HEK293 (cell line): Measurements from ENCODE around the gene C1orf210.

Experiments used
- CTCF ChIA-PET: fragments of 350-600 bp; formaldehyde crosslinking; extraction: SDS; loops from one replicate; lab custom pipeline; 2021; ENCODE audit warnings: antibody characterized with exemption; lab: Yijun Ruan, JAX
- POLR2A ChIA-PET: fragments of 300-600 bp; formaldehyde crosslinking; extraction: SDS; loops from one replicate; lab custom pipeline; 2020; ENCODE audit warnings: antibody characterized with exemption, inconsistent platforms; lab: Yijun Ruan, JAX
- H3K27ac ChIP-seq: fragments of 200-500 bp; sonication (Bioruptor generic); 2 replicates; pipeline ENCODE4 v1.5.1; 2014; ENCODE audit warnings: low read depth, low read length, control low read depth, inconsistent platforms; ENCODE audit errors: extremely low read depth
- H3K36me3 ChIP-seq, 2 experiments: fragments of 200-500 bp in 1 of 2; sonication (Bioruptor generic) in 1 of 2; 1 replicate in 1 of 2; 2 replicates in 1 of 2; pipeline ENCODE4 v1.5.1; 2014 to 2017; ENCODE audit warnings: inconsistent platforms in 2 of 2, low read length in 2 of 2; ENCODE audit not compliant: control insufficient read depth in 2 of 2, insufficient read depth in 1 of 2
- H3K4me1 ChIP-seq: fragments of 200-500 bp; sonication (Bioruptor generic); 2 replicates; pipeline ENCODE4 v1.5.1; 2014; ENCODE audit warnings: mild to moderate bottlenecking, low read length, inconsistent platforms; ENCODE audit not compliant: control insufficient read depth, insufficient read depth
- H3K4me3 ChIP-seq: 2 replicates; pipeline ENCODE4 v1.5.1; 2011; ENCODE audit warnings: low read depth, mild to moderate bottlenecking, control low read depth, low read length, moderate library complexity
- H3K9me3 ChIP-seq: fragments of 200-500 bp; sonication (Bioruptor generic); 2 replicates; pipeline ENCODE4 v1.5.1; 2014; ENCODE audit warnings: low read depth, low read length, inconsistent platforms; ENCODE audit not compliant: control insufficient read depth, insufficient read depth
- FEZF1 ChIP-seq: fragments of 450-650 bp; formaldehyde crosslinking; IDR thresholded peaks from 2 replicates; pipeline ENCODE4 v1.5.1; 2016; ENCODE audit warnings: missing biosample characterization, missing genetic modification characterization
- GLI2 ChIP-seq: fragments of 450-650 bp; formaldehyde crosslinking; IDR thresholded peaks from 2 replicates; pipeline ENCODE4; 2017; ENCODE audit warnings: missing biosample characterization, missing genetic modification characterization, low read depth, borderline replicate concordance
- GLIS1 ChIP-seq: fragments of 450-650 bp; formaldehyde crosslinking; IDR thresholded peaks from 2 replicates; pipeline ENCODE4 v1.5.1; 2016; ENCODE audit warnings: missing biosample characterization, missing genetic modification characterization
- HOXA7 ChIP-seq: sonication (generic); formaldehyde crosslinking; IDR thresholded peaks from 2 replicates; pipeline ENCODE4 v1.8.1; 2022; ENCODE audit warnings: missing genetic modification reagents, borderline replicate concordance
- MYNN ChIP-seq: fragments of 450-650 bp; formaldehyde crosslinking; IDR thresholded peaks from 2 replicates; pipeline ENCODE4 v1.5.1; 2016; ENCODE audit warnings: missing biosample characterization, missing genetic modification characterization, borderline replicate concordance
- PRDM1 ChIP-seq: fragments of 450-650 bp; formaldehyde crosslinking; IDR thresholded peaks from 2 replicates; pipeline ENCODE4; 2016; ENCODE audit warnings: missing biosample characterization, missing genetic modification characterization
- SALL2 ChIP-seq: fragments of 450-650 bp; formaldehyde crosslinking; IDR thresholded peaks from 2 replicates; pipeline ENCODE4 v1.5.0; 2017; ENCODE audit warnings: missing biosample characterization, mild to moderate bottlenecking, missing genetic modification characterization, borderline replicate concordance
- SCRT1 ChIP-seq: fragments of 450-650 bp; formaldehyde crosslinking; IDR thresholded peaks from 2 replicates; pipeline ENCODE4 v1.5.1; 2016; ENCODE audit warnings: missing biosample characterization, missing genetic modification characterization, borderline replicate concordance
- SCRT2 ChIP-seq: fragments of 450-650 bp; formaldehyde crosslinking; IDR thresholded peaks from 2 replicates; pipeline ENCODE4 v1.5.1; 2016; ENCODE audit warnings: missing biosample characterization, missing genetic modification characterization
- ZBTB48 ChIP-seq: fragments of 450-650 bp; formaldehyde crosslinking; IDR thresholded peaks from 2 replicates; pipeline ENCODE4 v1.5.1; 2016; ENCODE audit warnings: missing biosample characterization, missing genetic modification characterization
- ZBTB7A ChIP-seq: fragments of 450-650 bp; formaldehyde crosslinking; IDR thresholded peaks from 2 replicates; pipeline ENCODE4 v1.5.1; 2016; ENCODE audit warnings: low read depth, missing biosample characterization, missing genetic modification characterization
- ZFP41 ChIP-seq: fragments of 450-650 bp; formaldehyde crosslinking; IDR thresholded peaks from 2 replicates; pipeline ENCODE4 v1.5.1; 2016; ENCODE audit warnings: missing biosample characterization, missing genetic modification characterization, borderline replicate concordance
- ZNF133 ChIP-seq: fragments of 450-650 bp; formaldehyde crosslinking; IDR thresholded peaks from 2 replicates; pipeline ENCODE4 v1.5.1; 2016; ENCODE audit warnings: missing biosample characterization, missing genetic modification characterization
- ZNF221 ChIP-seq: fragments of 450-650 bp; formaldehyde crosslinking; IDR thresholded peaks from 2 replicates; pipeline ENCODE4 v1.5.1; 2017; ENCODE audit warnings: missing biosample characterization, missing genetic modification characterization, borderline replicate concordance
- ZNF292 ChIP-seq: fragments of 450-650 bp; formaldehyde crosslinking; IDR thresholded peaks from 2 replicates; pipeline ENCODE4 v1.5.1; 2016; ENCODE audit warnings: low read depth, missing biosample characterization, missing genetic modification characterization, borderline replicate concordance
- ZNF302 ChIP-seq: fragments of 450-650 bp; formaldehyde crosslinking; IDR thresholded peaks from 2 replicates; pipeline ENCODE4 v1.5.1; 2016; ENCODE audit warnings: missing biosample characterization, missing genetic modification characterization, low read depth
- ZNF311 ChIP-seq: fragments of 450-650 bp; formaldehyde crosslinking; IDR thresholded peaks from 2 replicates; pipeline ENCODE4 v1.5.1; 2017; ENCODE audit warnings: missing biosample characterization, missing genetic modification characterization, borderline replicate concordance
- ZNF350 ChIP-seq: fragments of 450-650 bp; formaldehyde crosslinking; IDR thresholded peaks from 2 replicates; pipeline ENCODE4 v1.5.0; 2017; ENCODE audit warnings: missing biosample characterization, mild to moderate bottlenecking, missing genetic modification characterization
- ZNF521 ChIP-seq: fragments of 450-650 bp; formaldehyde crosslinking; IDR thresholded peaks from 2 replicates; pipeline ENCODE4 v1.5.1; 2017; ENCODE audit warnings: missing biosample characterization, mild to moderate bottlenecking, missing genetic modification characterization
- ZNF529 ChIP-seq: fragments of 450-650 bp; formaldehyde crosslinking; IDR thresholded peaks from 2 replicates; pipeline ENCODE4 v1.5.1; 2017; ENCODE audit warnings: missing genetic modification characterization, missing biosample characterization; ENCODE audit not compliant: insufficient replicate concordance
- ZNF530 ChIP-seq: fragments of 450-650 bp; formaldehyde crosslinking; IDR thresholded peaks from 2 replicates; pipeline ENCODE4 v1.5.1; 2016; ENCODE audit warnings: low read depth, missing biosample characterization, missing genetic modification characterization
- ZNF600 ChIP-seq: fragments of 450-650 bp; formaldehyde crosslinking; IDR thresholded peaks from 2 replicates; pipeline ENCODE4 v1.5.1; 2016; ENCODE audit warnings: missing biosample characterization, missing genetic modification characterization
- ZNF621 ChIP-seq: fragments of 450-650 bp; formaldehyde crosslinking; IDR thresholded peaks from 2 replicates; pipeline ENCODE4 v1.5.1; 2017; ENCODE audit warnings: missing biosample characterization, missing genetic modification characterization
- ZNF624 ChIP-seq: fragments of 450-650 bp; formaldehyde crosslinking; IDR thresholded peaks from 2 replicates; pipeline ENCODE4 v1.5.1; 2017; ENCODE audit warnings: missing biosample characterization, missing genetic modification characterization
- ZNF654 ChIP-seq: fragments of 450-650 bp; formaldehyde crosslinking; IDR thresholded peaks from 2 replicates; pipeline ENCODE4 v1.5.1; 2016; ENCODE audit warnings: low read depth, missing biosample characterization, missing genetic modification characterization
- ZXDB ChIP-seq: fragments of 450-650 bp; formaldehyde crosslinking; IDR thresholded peaks from 2 replicates; pipeline ENCODE4 v1.5.1; 2016; ENCODE audit warnings: missing biosample characterization, missing genetic modification characterization
- TF ChIP-seq, protein P1 (sequence below): fragments of 450-650 bp; formaldehyde crosslinking; IDR thresholded peaks from 2 replicates; pipeline ENCODE4 v1.5.1; 2016; ENCODE audit warnings: missing biosample characterization, missing genetic modification characterization
- TF ChIP-seq, protein P2 (sequence below): fragments of 450-650 bp; formaldehyde crosslinking; optimal IDR thresholded peaks from 2 replicates; pipeline ENCODE3; 2016; ENCODE audit warnings: missing biosample characterization, mild to moderate bottlenecking, missing genetic modification characterization

Gene C1orf210

DNA sequence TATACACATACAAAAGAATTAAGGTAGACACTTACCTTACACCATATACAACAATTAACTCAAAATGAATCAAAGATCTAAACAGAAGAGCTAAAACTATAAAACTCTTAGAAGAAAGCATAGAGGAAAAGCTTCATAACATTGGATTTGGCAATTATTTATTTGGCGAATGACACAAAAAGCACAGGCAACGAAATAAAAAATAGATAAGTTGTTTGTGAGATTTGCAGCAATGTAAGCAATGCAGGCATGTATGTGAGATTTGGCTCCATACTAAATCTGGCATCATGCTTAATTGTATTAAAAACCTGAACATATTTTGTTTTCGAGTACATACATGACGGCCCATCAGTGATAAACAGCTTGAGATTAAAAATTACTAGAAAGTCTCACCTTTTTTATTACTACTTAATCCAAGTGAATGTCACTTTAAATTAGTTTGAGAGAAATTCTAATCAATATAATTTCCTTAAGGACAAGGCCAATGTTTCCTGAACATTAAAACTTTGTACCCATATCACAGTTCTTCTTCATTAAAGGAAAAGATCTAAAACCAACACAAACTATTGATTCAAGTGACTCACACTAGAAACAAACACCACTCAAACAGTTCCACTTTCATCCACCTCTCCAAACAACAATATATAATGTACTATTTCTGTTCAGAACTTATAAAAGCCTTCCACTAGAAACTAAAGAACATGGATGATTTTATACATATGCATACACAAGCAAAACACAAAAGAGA is 38.7 kb downstream of the C1orf210 start (continued):
- TF ChIP-seq ZNF529 (tag by site-specific recombination): no peak
- TF ChIP-seq ZNF654 (tag by site-specific recombination): no peak
- TF ChIP-seq MYNN: no peak
- TF ChIP-seq, protein P1, sequence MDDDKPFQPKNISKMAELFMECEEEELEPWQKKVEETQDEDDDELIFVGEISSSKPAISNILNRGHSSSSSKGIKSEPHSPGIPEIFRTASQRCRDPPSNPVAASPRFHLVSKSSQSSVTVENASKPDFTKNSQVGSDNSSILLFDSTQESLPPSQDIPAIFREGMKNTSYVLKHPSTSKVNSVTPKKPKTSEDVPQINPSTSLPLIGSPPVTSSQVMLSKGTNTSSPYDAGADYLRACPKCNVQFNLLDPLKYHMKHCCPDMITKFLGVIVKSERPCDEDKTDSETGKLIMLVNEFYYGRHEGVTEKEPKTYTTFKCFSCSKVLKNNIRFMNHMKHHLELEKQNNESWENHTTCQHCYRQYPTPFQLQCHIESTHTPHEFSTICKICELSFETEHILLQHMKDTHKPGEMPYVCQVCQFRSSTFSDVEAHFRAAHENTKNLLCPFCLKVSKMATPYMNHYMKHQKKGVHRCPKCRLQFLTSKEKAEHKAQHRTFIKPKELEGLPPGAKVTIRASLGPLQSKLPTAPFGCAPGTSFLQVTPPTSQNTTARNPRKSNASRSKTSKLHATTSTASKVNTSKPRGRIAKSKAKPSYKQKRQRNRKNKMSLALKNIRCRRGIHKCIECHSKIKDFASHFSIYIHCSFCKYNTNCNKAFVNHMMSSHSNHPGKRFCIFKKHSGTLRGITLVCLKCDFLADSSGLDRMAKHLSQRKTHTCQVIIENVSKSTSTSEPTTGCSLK (tag by site-specific recombination): no peak
- no peak for TF ChIP-seq ZNF302 (tag by site-specific recombination)
- TF ChIP-seq GLIS1: no peak
- TF ChIP-seq, all 188 proteins: peak for 0

- H3K27ac ChIP-seq: no peak overlapping the region
- no peaks in the 10 kb centered on the region for H3K36me3 ChIP-seq
- ChIA-PET POLR2A (no interaction called here), CTCF (interaction anchor here (0.6 to 1.7 kb wide), 3 partner anchors 16 to 756 kb away, joined by 3 to 4 read pairs (median 4); no protein-coding TSS in a partner anchor)
- H3K9me3 ChIP-seq: no peaks in the 10 kb centered on the region
- no peaks in the 10 kb centered on the region for H3K4me1 ChIP-seq
- TF ChIP-seq ZNF521 (tag by site-specific recombination) (no peak), ZNF292 (tag by site-specific recombination) (no peak), SCRT1 (tag by site-specific recombination) (no peak), HOXA7 (CRISPR knock-in tag) (no peak), ZBTB7A (tag by site-specific recombination) (no peak), ZNF133 (tag by site-specific recombination) (no peak), ZFP41 (no peak), ZNF530 (tag by site-specific recombination) (no peak), ZNF600 (tag by site-specific recombination) (no peak), ZNF624 (tag by site-specific recombination) (no peak), ZBTB48 (tag by site-specific recombination) (no peak), ZNF311 (no peak), PRDM1 (no peak), ZNF221 (no peak), SCRT2 (tag by site-specific recombination) (no peak), SALL2 (no peak), ZXDB (no peak)
- H3K4me3 ChIP-seq: no peak overlapping the region
These were observed 42.1 kb downstream of the C1orf210 start for GRCh38 chr1:43243299-43243698.

DNA sequence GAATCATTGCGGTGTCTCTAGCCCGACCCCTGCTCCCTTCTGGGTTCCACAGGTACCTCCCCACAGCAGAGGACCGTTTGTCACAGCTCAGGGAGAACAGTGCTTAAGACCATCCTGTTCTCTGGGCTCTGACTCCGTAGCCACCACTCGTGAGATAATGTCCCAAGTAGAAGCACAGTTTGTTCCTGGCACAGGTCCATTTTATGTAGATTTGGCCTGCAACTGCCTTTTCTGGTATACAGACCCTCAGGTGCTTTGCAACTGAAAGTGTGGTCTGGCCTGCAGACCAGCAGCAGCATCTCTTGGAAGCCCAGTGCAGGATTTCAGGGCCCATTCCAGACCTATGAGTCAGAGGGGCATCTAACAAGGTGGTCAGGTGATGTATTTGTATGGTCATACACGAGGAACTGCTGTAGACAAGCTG is 44.0 kb downstream of the C1orf210 start:
- no peaks in the 10 kb centered on the region for H3K4me1 ChIP-seq
- no peak overlapping the region for H3K27ac ChIP-seq
- TF ChIP-seq, protein P2, sequence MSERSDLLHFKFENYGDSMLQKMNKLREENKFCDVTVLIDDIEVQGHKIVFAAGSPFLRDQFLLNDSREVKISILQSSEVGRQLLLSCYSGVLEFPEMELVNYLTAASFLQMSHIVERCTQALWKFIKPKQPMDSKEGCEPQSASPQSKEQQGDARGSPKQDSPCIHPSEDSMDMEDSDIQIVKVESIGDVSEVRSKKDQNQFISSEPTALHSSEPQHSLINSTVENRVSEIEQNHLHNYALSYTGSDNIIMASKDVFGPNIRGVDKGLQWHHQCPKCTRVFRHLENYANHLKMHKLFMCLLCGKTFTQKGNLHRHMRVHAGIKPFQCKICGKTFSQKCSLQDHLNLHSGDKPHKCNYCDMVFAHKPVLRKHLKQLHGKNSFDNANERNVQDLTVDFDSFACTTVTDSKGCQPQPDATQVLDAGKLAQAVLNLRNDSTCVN: no peak
- TF ChIP-seq SALL2: no peak
- TF ChIP-seq GLI2 (tag by site-specific recombination): no peak
- no peak for TF ChIP-seq ZNF621 (tag by site-specific recombination)
- TF ChIP-seq FEZF1 (tag by site-specific recombination): no peak
- no peak for TF ChIP-seq ZNF350 (tag by site-specific recombination)
- H3K9me3 ChIP-seq: no peaks in the 10 kb centered on the region
- ChIA-PET POLR2A (no interaction called here), CTCF (no interaction called here)
- H3K36me3 ChIP-seq: no peaks in the 10 kb centered on the region
- H3K4me3 ChIP-seq: no peak overlapping the region
